Occipital lobe (tissue), 2 donors: ENCODE data around the gene NHEJ1. TPM values are rescaled to one million over a fixed set of nuclear protein-coding genes. Genes with fewer than 3 reads are reported as not detected.

Experiments
- DNase-seq: peaks from one replicate; lab custom pipeline; 2025; lab: John Stamatoyannopoulos, UW
- total RNA-seq: library from RNA; depleted of rRNA; stranded (reverse); fragments of >200 nt; gene quantifications from one replicate; pipeline ENCODE4 v1.2.3, GENCODE V29; 2014

NHEJ1 gene
- total RNA-seq, 1 donor from 2014 or later: 9.2 TPM

DNA sequence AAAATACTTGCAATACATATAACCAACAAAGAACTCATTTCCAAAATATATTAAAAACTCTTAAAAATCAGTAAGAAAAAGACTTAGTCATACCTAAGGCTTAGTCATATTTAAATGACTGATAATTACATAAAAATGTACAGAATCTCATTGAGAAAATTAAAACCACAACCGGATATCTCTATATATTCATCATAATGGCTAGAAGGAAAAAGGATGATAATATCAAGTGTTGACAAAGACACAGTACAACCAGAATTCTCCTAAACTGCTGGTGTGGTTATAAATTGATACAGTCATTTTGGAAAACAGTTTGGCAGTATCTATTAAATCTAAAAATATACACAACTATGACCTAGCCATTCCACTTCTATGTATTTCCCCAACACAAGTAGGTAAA lies 72.8 kb downstream of the NHEJ1 start:
- DNase-seq: no peak

DNA sequence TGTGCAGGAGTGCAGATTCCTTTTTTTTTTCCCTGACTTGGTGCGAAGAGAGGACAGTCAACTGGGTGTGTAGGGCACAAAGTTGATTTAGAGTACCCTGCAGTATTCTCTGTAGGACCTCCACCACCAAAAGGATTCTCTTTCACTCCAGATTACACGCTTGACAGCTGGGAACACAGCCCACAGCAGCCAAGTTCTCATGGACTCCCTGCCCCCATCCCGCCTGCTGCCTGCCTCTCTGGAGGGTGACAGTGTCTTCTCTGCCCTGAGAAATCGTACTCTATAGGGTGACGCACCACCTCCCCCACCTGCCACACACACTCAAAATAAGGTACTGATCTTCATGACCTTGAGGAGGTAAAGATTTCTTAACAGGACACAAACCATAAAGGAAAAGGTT lies 73.3 kb downstream of the NHEJ1 start:
- no peak for DNase-seq

- DNase-seq: no peak
Observed at GRCh38 chr2:219086196-219086595, 74.4 kb downstream of the NHEJ1 start.

DNA sequence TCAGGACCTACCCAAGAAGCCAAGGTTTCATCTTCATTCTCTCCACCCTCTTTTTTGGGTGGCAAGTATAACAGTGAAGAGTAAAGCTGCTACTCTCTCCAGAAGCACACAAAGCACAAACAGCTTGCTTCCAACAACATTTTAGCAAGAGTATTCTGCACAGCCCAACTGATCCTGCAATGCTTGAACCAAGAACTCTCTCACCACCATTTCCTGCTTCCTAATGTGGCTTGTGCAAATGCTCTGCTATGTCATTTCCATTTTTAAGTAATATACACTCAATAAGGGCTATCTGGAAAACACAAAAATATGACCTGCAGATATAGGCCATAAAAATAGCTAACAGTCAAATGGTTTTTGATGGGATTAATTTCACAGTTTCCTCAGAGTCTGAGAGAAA lies 75.8 kb downstream of the NHEJ1 start:
- no peak for DNase-seq

DNA sequence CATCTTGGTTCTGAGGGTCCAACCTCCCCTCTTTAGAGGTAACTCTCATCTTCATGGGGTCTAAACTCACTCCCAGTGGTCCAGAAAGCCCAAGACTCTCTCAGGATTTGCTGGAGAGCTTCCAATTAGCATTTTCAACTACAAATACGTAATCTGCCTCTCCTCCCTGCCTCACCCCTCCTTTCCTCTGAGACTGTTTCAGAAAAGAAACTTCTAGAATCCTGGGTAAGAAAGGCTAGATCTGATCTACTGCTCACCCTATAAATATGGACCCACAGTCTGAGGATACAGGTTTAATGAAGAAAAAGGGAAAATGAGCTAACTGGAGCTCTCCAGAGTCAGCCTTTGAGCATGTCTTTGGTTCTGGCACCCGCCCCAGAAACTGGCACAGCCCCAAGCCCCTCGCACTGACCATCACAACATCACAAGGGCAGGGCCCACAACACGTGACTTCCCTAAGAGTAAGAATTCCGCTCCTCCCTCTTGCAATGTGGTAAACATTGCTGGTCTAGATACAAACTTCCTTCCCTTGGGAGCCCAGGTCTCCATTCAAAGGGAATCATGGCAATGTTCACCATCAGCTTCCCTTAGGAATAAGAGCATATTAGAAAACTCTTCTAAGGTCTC lies 78.2 kb downstream of the NHEJ1 start:
- no peak for DNase-seq

DNA sequence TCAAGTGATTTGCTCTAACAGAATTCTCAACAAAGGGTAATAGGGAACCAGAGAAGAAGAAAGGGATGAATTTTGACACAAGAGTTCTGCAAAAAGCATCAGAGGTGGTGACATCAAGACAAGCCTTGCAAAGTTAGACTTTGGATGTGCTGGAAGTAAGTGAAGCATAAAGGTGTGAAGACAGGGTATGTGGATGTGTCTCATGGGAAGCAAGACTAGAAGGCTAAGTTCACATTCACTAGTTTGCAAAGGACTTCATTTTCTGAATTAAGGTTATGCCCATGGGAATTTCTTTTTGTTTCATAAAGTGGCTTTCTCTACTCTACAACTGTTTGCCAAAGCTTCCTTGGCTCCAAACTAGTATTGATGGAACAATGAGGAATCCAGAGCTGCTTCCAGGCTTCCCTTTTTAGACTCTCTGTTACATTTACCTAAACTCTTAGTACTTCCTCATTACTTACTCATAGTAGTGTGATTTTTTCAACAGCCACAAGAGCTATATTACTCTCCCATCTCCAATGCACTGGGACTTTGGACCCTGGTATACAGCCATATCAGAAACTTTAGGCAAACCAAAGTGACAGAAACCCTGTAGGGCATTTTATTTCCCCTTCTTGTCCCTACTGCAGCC lies 78.8 kb downstream of the NHEJ1 start:
- DNase-seq: no peak

DNA sequence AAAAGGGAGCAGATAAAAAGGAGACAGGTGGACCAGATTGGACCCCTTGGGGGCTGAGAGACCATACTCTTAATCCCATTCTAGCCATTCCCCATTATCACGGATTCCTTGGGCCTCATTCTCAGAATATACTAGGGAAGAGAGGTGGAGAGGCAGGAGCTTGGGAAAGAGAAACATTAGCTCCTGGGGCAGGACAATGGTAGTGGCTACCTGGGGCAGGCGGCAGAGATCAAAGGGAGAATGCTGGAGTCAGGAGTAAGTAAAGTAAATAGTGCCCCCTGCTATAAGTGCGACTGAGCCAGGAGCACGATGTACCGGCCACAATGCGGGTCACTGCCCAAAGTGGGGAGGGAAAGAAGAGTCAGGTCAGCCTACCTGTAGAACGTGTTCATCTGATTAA lies 79.5 kb downstream of the NHEJ1 start:
- DNase-seq: no peak

- DNase-seq: no peak
Observed at GRCh38 chr2:219079417-219079816, 81.2 kb downstream of the NHEJ1 start.

DNA sequence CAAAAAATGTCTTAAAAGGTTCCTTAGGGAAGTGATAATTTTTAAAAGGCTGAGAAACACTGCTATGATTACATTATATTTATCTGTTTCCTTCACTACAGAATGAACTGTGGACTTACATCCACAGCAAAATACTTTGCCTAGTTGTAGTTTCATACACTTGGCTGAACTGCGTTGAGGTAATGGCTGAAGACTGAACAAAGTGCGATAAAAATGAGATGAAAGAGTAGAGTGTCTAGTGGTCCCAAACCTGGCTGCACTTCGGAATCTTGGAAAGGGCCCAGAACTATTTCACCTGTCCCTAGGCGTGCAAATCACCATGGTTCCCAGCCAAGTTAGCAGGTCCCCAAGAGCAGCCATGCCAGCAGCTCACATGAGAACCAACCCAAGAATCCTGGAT lies 81.7 kb downstream of the NHEJ1 start:
- DNase-seq: no peak

DNA sequence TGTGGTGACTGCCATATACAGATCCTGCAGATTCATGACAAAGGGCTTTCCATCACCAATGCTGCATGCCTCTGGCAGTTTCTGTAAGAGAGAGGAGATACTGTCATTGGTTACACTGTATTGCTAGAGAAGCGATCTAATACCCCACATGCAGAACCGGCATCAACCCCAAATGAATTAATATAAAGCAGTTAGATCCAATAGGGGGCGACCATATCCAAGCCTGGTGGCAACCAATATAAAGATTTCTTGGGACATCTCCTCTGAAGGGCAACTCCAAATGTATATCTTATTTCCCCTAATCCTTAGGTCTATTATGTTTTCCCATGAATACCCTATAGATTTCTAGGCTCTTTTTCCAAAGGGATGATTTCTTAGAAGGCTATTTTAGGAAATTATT lies 82.5 kb downstream of the NHEJ1 start:
- no peak for DNase-seq

GRCh38 chr2:219076253-219076652 lies 84.4 kb downstream of the NHEJ1 start:
- no peak for DNase-seq

DNA sequence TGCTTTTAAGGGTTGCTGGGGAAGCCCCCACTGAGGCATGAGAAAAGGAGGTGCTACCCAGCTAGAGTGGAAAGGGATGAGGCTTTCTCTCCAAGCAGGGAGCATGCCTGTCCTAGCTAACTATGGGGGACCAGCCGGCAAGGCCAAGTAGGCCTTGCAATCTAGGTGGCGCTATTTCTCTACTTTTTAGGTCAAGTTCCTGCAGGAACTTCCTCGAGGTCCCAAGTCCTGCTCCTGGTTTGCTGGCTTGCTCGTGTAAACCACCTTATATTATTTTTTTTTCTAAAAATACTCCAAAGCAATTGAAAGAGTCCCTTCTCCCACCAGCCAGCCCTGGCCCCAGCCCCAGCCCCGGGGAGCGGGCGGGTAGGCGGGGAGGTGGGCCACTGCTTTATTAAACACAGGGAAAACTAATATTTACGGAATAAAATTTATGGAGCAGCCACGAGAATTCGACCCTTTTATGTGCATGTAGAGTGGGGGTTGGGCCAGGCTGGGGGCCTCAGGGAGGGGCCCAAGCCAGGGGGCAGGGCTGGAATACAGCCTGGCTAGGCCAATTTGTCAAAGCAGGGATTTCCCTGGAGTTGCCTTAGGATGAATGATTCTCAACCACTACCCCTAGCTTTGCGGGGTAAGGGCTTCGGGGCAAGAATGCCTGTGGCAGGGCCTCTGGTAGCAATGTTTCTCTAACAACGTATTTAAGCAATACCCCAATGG lies 87.0 kb downstream of the NHEJ1 start:
- no peak for DNase-seq

GRCh38 chr2:219072741-219073250 lies 87.8 kb downstream of the NHEJ1 start:
- no peak for DNase-seq

DNA sequence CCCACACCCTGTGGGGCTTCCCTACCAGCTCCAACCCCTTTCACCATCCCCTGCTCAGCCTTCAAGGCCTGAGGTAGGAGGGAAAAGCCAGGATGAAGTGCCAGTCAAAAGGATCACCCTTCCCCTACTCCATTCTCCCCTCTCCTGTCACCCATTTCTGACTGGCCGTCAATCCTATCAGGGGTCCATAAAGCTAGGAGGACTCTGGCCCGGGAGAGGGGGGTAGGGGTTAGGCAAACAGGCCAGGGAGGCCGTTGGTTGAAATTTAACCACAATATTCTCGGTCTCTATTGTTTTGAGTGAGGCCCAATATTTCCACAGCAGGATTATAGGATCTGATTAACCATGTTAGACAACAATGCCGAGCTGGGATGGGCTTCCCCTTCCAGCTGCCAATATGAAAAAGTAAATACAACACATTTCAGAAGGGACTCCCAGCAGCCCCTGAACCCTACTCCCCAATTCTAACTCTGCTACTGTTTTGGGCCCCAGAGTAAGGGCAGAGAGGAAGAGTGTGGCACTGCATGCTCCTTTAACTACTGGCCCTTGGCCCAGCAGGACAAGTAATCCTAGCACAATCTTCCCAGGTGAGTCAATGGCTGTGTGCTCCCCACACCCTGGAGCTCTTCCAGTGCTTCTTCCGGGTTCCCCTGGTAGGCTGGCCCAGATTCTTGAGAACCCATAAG lies 89.3 kb downstream of the NHEJ1 start:
- no peak for DNase-seq

DNA sequence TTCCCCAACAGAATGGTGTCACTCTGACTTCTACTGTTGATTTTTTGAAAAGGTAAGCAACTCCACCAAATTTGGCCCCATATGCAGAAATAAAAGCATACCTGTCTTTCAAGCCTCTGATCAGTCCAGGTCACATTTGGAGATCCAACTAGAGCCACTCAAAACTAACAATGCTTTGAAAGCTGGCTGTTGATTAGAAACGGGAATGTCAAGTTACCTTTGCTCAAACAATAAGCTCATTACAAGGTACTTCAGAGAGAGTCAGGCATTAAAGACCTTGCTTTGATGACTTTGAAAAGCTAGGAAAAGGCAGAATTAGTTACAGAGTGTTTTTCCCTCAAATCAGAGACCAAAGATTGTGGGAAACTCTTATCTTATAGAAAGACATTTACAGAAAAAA lies 95.1 kb downstream of the NHEJ1 start:
- no peak for DNase-seq

DNA sequence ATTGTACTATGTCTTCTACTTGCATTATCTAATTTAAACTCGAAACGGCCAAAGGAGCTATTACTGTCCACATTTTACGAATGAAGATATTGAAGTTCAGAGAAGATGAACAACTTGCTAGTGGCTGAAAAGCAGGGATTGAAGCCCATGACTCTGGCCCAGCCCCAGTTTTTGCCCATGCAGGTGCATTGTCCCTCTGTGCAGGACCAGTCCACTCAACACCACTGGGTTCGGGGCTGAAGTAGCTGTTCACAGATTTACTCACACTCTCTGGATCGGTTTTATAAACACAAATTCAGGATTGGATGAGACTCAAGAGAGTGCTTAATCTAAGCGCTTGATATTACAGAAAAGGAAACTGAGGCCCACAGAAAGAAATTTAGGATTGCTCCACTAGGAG lies 98.5 kb downstream of the NHEJ1 start:
- DNase-seq: no peak

DNA sequence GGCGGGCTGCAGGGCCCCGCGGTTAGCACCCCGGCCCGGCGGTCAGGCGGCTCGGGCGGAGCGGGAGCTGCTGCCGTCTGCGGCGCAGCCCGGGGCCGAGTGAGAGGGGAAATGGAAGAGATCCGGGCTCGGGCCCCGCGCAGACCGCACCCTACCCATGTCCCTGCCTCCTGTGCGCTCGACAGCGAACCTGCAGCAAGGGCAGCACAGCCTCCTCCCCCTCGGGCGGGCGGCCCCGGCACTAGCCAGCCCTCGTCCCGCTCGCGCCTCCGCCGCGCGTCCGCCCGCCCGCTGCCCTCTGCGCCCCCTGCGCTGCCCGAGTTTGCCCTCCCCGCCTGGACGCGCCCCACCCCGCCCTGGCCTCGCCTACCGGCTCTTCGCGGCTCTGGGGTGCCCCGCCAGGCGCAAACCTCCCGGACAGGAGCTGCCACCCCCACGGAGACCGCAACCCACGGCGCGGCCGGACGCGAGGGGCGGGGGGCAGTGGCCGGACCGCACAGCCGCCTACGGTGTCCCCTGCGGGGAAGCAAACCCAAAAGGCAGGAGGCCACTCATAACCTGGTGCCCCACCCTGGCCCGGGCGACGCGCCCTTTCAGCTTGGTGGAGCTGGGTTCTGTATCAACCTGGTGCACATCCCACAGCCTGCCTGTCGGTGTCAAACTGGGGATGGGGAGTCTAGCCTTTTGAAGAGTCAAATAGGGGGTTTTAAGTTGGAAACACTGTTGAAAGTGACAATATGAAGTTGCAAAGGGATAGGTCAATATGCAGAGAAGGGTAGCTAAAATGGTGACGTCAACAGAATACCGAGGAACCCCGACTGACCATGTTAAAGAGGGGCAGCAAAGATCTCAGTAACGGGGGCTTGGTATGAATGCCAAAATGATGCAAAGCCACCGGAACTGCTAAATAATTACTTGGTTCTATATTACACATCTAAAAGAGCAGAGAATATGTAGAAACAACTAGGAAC lies 99.5 kb downstream of the NHEJ1 start, which contains the start of gene IHH:
Gene IHH (minus strand): TSS at position 101 of the 971 bp plus-strand sequence. CDS start 454 bp downstream, outside the sequence.
- DNase-seq: no peak

DNA sequence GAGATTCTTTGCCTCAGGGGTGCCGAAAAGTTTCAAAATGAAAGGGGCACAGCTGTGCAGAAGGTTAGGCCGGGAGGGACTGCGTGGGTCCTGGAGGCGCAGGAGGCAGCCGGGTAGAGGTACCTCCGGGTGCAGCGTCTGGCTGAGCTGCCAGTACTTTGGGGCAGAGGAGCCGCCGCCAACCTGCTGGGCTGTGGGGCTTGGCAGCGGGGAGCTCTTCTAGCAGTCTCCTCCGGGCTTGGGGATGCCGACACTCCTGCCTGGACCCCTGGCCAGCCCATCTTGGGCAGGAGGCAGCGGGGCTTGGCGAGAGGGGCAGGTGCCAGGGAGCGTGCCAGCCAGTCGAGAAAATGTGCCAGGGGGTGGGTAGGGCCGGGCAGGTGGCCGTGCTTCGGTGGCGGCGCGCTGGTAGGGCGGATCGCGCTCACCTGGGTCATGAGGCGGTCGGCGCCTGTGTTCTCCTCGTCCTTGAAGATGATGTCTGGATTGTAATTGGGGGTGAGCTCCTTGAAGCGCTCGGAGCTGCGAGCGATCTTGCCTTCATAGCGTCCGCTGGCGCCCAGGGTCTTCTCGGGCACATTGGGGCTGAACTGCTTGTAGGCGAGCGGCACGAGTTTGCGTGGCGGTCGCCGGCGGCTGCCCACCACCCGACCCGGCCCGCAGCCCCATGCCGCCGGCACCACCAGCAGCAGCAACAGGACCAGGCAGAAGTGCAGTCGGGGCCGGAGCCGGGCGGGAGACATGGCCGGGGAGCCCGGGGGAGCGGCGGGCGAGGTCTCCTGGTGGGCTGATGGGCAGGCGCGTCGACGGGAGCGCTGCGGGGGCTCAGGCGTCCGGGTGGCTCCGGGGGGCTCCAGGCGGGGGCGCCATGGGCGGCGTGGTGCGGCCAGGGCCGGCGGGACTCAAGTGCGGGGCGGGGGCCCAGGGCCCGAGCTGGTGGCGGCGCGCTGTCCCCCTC lies 100.6 kb downstream of the NHEJ1 start:
- no peak for DNase-seq

DNA sequence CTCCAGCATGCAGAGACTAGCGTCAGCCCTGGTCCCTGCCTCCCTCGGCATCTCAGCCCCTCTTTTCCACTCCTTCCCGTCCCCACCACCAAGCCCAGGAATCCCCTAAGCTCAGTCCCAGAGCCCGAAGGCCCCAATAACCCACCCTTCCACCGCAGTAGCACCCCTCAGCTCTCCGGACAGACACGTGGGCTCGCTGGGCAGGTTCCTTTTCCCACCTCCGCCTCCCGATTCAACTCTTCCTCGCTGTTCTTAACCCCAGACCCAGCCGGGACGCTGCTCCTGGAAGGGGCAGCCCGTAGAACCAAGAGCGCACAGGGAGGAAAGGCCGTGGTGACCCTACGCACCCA lies 101.3 kb downstream of the NHEJ1 start:
- DNase-seq: no peak
